HG03039 (cell line): ENCODE measurements around the gene UBD.

Experiments
- ATAC-seq: cut with Tn5 transposase; IDR thresholded peaks from one replicate; pipeline ENCODE4 v1.9.1; 2021; ENCODE audit warnings: mild to moderate bottlenecking, moderate library complexity; ENCODE audit not compliant: unreplicated experiment

The UBD gene

GRCh38 chr6:29561606-29562181, 2.2 kb upstream of the UBD start:
- ATAC-seq: no peak

GRCh38 chr6:29561091-29561490, 1.6 kb upstream of the UBD start:
- no peak for ATAC-seq

GRCh38 chr6:29558439-29559079, 973 bp downstream of the UBD start:
- no peak for ATAC-seq

GRCh38 chr6:29557320-29557719, 2.2 kb downstream of the UBD start:
- ATAC-seq: no peak

GRCh38 chr6:29554764-29555163, 4.8 kb downstream of the UBD start:
- no peak for ATAC-seq

- no peak for ATAC-seq
Measured at GRCh38 chr6:29553268-29554057, 6.1 kb downstream of the UBD start.

GRCh38 chr6:29552512-29553051, 7.0 kb downstream of the UBD start:
- no peak for ATAC-seq

- no peak for ATAC-seq
Measured at GRCh38 chr6:29547573-29547972, 12.0 kb downstream of the UBD start.

- ATAC-seq: no peak
Measured at GRCh38 chr6:29537714-29538403, 21.7 kb downstream of the UBD start.

- no peak for ATAC-seq
Measured at GRCh38 chr6:29532320-29532951, 27.1 kb downstream of the UBD start.

- ATAC-seq: no peak
Measured at GRCh38 chr6:29531668-29532067, 27.9 kb downstream of the UBD start.

GRCh38 chr6:29530671-29531310, 28.7 kb downstream of the UBD start:
- ATAC-seq: no peak

- ATAC-seq: no peak
Measured at GRCh38 chr6:29529956-29530355, 29.6 kb downstream of the UBD start.

GRCh38 chr6:29528988-29529560, 30.5 kb downstream of the UBD start:
- no peak for ATAC-seq

GRCh38 chr6:29528300-29528931, 31.1 kb downstream of the UBD start:
- ATAC-seq: no peak

- ATAC-seq: no peak
Measured at GRCh38 chr6:29527564-29527963, 32.0 kb downstream of the UBD start.

GRCh38 chr6:29527126-29527525, 32.4 kb downstream of the UBD start:
- no peak for ATAC-seq

- no peak for ATAC-seq
Measured at GRCh38 chr6:29525311-29525639, 34.3 kb downstream of the UBD start.

GRCh38 chr6:29524444-29525310, 34.9 kb downstream of the UBD start:
- ATAC-seq: no peak
